ENCODE data around the gene GRIP2.

Gene GRIP2

DNA sequence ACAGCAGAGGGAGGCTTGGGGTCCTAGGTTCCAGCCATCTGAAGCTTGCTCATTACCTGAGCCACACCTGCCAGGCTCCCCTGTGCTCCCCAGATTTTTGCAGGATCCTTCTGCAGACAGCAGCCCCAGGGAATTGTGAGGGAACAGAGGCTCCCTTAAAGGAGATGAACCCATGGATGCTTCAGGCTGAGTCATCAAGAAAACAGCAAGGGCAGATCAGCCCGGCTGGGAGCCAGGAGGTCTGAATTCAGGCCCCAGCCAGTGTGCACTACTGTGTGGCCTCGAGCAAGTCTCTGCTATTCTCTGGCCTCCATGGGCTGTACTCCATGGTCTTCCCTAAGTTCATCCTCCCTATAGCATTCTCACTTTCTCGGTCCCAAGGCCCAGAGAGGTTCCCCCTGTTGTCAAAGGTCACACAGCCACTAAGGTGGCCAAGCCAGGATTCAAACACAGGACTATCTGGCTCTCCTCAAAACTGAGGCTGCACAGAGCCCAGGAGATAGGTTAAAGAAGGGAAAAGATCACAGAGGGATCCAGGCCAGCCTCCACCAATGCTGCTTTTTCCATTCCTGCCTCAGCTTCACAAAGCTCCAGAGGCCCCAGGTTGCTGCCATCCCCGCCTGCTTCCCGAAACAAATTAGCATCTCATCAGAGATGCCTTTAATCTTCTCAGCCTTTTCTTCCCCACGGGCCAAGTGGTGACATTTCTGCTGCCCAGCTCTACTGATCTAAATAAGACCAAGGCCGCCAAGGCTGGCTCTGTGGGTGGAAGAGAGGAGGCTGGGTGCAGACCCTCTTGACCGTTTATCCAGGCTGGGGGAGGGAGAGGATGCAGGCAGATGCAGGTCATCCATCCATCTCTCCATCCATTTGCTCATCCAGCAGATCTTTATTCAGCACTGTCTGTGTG, 21.2 kb upstream of the GRIP2 start:
- no peak for ATAC-seq

DNA sequence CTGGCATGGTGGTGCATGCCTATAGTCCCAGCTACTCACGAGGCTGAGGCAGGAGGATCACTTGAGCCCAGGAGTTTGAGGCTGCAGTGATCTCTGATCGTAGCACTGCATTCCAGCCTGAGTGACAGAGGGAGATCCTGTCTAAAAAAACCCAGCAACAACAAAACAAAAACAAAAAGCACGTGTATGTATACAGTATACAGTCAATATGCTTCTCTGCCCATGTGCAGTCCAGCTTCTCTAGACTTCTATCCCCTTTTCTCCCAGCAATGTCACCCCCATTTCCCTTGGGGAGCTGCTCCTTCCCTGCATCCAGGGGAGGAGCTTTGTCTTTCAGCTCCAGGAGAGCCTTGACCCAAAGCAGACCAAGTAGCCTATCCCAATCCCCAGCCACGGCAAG, 20.0 kb upstream of the GRIP2 start:
- ATAC-seq, result no peak

DNA sequence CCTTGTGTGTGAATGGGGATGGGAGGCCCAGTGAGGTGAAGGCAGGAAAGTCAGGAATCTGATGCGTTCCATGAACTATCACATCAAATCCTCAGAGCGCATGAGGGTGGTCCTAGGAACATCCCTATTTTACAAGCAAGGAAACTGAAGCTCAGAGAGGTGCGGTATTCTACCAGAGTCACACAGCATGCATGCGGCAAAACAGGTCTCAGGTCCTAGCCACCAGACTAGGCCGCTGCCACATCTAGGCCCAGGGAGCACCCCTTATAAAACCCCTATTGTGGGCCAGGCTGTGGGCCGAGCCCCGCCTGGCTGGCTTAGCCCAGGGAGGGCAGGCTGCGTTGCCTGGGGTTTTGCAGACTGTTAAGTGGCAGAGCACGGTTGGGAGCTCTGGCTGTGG, 17.9 kb upstream of the GRIP2 start:
- ATAC-seq, result no peak

DNA sequence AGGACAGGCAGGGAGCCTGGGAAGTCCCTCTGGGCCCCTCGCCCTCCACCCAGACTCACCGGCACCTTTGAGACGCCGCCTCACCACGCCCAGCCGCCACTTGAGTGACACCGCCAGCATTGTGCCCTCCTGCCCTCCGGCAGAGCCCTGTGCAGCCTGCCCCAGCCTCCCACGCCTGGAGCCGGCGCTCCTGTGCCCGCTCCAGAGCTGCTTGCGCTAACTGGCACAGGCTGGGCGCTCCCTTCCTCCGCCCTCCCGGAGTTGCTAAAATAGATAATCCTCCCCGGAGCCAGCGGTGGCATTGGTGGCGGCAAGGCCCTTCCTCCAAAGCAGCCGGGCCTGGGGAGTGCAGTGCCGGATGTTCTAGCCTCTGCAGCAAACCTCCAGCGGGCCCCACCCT, 15.7 kb upstream of the GRIP2 start:
- no peak for ATAC-seq

DNA sequence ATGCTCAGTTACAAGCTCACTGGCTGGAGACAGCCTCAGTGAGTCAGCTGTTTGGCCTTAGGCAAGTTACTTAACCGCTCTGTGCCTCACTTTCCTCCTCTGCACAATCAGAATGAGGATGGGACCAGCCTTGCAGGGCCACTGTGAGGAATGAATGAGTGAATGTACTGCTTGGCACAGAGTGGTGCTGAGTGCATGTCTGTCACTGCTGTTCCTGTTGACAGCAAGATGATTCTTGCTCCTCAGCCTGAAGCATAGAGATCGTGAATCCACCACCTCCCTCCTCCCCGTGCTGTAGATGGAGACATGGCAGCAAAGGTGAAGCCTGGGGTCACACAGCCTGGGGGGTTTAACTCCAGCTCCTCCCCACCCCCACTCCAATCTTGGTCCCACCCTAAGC, 14.6 kb upstream of the GRIP2 start:
- no peak for ATAC-seq

DNA sequence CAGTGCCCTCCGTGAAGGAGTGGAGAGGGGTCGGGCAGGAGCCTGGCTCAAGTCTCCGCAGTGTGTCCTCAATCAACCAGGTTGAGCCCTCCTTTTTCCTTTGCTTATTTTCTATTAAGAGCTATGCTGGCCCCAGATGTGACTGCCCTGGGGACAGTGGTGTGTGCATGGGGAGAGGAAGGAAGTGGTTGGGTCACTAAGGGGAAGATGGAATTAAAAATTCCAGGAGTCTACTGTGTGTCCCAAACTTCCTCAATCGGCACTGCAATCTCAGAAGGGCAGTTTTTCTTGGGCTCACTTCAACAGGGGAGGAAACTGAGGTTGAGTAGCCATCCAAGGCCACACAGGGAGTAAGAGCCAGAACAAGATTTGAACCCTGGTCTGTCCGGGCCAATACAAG, 13.7 kb upstream of the GRIP2 start:
- ATAC-seq, result no peak

DNA sequence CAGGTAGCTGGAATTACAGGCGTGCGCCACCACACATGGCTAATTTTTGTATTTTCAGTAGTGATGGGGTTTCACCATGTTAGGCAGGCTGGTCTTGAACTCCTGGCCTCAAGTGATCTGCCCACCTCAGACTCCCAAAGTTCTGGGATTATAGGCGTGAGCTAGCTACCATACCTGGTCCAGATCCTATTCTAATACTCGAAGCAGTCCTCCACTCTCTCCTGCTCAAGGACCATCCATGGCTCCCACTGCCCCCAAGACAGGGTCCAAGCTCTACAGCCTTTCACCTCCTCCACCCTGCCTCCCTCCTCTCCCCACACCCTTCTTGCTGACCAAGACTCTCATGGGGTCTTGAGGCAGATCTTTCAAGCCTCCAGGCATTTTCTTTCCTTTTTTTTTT, 12.6 kb upstream of the GRIP2 start:
- no peak for ATAC-seq

DNA sequence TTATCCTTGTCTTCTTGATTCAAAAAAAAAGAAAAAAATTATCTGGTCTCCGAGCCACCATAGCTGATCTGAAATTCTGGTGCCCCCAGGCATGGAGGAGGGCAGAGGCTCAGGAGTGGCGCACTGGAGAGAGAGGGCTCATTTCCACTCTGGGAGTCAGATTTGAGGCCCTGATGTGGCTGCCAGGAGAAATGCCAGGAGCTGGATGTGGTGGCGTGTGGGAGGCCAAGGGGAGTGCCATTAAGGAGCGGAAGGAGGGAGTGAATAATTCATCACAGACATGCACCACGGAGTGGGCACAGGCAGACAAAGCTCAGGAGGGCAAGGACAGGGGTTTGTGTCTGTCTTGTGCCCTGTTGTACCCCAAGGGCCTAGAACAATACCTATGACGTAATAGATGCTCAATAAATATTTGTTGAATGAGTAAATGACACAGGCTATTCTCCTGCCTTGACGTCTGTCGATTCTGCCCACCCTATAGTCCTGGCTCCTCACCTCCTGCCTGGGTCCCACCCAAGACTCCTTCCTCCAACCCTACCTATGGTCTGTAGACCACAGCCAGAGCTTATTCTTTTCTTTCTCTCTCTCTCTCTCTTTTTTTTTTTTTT, 12.0 kb upstream of the GRIP2 start:
- no peak for ATAC-seq

DNA sequence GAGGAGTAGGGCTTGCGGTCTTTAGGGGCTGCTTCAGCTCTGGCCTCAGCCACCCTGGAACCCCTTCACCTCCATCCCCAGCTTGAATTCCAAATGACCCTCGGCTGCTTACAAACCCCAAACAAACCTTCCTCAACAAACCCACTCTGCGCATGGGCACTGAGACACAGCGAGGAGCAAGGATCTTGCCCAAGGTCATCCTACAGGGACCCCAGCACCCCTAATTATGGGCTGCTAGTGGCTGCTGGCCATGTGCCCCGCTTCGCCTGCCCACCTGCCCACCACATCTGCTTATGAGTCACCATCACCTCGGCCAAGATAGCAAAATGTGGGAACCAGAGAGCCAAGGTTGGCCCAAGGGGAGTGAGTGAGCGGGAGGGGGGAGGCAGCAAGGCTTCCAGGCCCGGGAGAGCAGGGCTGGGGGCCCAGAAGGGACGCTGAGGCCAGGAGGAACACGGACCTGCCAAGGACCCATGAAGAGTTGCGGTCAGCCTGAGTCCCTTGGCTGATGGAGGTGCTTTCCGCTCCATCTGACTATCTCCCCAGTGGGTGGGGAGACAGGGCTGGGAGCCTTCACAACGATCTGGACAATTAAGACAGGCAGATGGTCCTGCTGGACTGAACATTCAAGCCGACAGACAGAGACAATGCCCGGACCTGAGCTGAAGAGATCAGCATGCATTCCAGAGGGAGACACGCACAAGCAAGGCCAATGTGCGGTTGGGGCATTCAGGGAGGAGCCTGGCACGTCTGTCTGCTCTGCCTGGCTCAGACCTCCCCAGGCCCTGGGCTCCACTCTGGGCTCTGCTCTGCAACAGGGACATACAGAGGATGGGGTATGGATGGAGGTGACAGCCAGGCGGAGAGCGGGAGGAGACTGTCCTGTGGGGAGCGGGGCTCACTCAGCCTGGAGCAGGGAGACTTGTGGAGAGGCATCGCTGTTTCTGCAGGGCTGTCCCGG, 10.8 kb upstream of the GRIP2 start:
- no peak for ATAC-seq

DNA sequence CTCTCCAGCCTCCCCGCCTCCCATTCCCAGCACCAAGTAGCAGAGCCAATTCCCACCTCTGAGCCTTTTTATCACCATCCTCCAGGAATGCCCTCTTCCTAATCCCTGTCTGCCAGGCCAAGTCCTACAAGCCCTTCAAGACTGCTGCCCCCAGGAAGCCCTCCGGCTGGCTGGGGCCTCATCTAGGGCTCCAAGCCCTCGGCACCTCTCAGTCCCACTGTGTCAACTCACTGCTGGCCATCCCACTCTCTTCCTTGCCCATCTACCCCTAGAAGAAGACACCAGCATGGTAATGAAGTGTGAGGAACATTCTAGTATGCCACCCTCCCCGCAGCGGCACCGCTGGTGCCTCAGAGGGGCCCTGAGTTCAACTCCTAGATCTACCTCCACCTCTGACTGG, 10.0 kb upstream of the GRIP2 start:
- ATAC-seq, result no peak

DNA sequence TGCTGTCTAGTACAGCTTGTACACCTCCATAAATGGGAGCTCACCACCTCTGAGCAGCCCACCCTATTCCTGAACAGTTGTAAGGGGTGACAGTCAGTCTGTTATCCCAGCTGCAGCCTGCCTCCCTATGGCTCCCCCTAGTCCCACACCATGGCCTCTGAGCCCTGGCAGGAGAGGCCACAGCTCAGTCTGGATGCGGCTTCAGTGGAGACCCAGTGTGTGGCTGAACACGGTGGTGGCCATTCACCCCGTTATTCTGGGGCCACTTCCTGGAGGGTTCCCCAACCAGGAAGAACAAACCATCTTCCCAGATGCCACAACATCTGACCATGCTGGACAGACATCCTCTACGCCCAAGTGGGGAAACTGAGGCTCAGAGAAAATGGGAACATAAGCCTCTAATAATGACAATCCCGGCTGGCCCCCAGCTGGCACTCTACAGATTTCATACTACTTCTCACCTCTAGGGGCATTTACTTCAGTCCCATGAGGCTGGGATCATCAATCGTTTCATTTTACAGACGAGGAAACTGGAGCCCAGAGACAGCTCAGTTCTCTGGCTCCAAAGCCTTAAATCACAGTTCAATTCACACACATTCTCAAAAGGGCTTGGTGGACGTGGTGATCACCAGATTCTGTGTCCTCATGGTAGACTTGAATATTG, 9.2 kb upstream of the GRIP2 start:
- ATAC-seq, result no peak

DNA sequence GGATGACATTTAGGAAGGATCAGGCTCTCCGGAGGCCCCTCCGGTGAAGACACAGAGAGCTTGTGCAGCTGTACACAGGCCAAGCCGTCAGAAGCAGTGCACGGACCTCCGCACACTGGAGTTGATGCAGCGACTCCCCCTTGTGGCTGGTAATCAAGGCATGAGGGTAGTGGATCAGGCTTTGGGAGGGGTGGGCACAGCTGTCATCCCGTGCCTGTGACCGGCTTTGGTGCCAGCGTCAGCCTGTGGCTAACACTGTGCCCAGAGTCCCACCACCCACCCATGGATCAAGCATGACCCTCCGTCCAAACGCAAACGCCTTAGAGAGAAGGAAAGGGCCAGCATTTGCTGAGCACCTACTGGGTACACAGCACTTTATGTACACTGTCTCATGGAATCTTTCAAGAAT, 8.2 kb upstream of the GRIP2 start:
- peak; percentile 50 to 70 for ATAC-seq

DNA sequence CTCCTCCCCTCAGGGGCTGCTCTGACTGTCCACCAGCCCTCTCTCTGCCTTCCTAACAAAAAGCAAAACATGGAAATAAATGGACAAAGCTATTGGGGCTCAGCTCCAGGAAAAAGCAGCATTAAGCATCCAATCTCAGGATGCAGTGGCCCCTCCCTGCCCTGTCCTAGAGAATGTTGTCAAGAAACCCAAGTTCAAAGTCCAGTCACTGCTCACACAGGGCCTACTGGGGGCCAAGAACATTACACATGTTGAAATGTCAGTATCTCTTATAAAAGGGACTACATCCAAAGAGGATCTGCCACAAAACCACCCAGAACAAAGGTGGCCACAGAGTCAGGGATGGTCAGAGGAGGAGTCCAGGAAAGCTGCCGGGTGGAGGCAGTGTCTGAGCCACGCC, 7.6 kb upstream of the GRIP2 start:
- no peak for ATAC-seq

DNA sequence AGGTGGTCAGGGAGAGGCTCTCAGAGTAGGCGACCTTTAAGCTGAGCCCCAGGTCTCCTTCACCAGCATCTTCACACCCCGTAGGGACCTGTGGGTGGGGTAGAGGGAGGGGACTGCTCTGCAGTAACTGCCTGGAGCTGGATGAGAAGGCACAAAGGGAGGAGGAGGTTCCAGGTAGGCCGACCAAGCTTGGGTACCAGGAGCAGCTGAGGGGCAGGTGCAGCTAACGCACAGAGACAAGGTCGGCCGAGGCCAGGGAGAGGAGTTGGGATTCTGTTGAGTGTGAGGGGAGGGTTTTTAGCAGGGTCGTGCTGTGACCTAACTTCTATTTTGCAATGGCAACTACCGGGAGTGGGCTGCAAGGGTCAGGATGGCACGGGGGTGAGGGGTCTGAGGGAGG, 5.9 kb upstream of the GRIP2 start:
- ATAC-seq, result no peak

DNA sequence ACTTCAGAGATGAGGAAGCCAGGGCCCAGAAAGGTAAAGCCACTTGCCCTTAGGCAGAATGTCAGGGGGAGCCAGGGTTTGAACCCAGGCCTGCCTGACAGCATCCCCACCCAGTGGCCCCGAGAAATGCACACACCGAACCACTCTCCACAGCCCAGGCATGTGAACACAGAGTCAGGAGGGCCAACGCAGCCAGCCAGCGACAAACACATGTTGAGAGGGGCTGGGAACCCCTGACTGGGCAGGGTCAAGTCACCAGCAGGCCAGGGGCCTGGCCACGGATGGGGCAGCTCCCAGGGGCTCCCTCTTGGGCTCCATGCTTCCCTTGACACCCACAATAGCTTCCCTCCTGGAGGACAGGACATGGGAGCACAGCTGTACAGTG, 5.1 kb upstream of the GRIP2 start:
- ATAC-seq, result no peak

DNA sequence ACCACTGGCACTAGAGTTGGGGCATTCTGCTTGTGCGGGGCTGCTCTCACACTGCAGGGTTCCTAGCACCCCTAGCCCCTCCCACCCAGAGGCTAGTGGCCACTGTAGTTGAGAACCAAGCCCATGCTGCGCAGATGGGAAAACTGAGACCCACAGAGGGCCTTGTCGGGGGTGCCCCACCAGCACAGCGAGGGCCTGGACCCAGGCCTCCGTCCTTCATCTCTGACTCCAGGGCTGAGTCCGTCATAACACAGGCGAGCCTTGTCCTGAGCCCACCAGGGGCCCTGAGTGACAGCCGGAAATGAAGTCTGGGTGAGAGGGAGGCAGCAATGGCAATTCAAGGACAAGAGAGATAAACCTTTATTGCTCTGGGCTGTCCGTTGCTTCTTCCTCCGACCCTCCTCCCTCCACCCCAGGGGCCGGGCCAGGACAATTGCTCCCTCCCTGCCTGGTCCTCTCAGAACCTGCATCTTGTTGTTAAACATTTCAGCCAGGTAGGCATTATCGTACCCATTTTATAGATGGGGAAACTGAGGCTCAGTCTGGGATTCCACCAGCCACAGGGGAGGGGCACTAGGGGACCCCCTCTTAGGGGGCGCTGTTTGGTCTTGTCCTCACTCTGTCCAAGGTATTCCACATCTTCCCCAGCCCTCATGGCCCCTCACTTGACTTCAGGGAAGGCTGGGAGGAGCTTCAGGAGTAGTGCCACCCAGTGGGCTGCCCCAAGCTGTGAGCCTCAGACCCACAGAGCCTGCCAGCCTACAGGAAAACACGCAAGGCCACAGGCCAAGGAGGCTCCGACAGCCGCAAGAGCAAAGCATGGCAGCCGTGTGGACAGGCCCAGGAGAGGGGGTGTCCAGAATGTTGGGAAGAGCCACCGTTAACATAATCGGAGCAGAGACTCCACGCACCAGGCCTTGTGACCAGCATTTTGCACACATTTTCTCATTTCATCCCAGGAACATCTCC, 4.4 kb upstream of the GRIP2 start:
- ATAC-seq, result no peak

DNA sequence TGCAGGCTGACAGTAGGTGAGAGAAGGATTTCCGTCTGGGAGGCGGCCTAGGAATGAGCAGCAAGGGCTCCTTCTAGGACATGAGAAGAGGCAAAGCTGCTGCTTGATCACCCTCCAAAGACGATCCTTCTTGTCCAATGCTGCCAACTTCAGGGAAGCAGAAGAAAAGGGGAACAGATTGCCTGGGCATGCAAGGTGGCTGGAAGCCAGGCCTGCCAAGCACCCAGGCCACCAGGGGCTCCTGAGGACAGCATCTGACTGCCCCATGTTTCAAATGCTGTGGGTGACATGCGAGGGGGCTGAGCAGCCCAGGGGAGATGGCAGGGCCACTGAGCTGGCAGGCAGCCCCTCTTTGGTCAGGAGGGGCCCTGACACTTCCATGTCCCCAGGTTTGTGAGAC, 3.3 kb upstream of the GRIP2 start:
- no peak for ATAC-seq

DNA sequence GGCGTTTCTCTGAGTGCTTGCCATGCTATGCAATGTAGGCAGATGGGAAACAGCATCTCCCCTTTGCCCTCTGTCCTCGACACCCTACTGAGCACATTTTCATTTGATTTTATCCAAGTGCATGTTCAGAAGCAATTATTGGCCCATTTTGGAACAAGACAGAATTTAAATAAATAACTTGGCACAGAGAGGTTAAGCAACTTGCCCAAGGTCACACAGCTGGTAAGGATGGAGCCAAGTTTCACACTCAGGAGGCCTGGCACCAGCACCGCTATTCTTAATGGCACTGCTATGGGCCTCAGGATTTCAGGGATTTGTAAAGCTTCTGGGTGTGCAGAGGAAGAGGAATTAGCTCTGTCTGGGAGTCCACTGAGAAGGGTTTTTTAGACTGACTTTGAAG, 2.5 kb upstream of the GRIP2 start:
- ATAC-seq, result no peak

DNA sequence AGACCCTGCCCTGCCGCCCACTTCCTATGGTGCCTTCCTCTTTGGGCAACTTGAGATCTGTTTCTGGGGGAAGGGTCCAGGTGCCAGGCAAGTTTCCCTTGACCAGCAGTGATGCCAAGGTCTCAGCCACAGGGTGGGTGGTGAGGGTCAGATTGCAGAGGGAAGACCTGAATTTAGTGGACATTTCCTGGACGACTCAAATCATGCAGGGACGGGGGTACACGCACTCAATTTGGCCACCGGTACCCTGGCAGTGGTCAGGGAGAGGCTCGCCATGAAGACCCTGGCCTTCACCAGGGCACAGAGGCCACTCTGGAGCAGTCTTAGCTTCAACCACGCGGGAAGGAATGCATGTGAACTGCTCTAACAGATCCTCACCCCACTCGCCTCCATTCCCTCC, 1.5 kb upstream of the GRIP2 start:
- no peak for ATAC-seq

DNA sequence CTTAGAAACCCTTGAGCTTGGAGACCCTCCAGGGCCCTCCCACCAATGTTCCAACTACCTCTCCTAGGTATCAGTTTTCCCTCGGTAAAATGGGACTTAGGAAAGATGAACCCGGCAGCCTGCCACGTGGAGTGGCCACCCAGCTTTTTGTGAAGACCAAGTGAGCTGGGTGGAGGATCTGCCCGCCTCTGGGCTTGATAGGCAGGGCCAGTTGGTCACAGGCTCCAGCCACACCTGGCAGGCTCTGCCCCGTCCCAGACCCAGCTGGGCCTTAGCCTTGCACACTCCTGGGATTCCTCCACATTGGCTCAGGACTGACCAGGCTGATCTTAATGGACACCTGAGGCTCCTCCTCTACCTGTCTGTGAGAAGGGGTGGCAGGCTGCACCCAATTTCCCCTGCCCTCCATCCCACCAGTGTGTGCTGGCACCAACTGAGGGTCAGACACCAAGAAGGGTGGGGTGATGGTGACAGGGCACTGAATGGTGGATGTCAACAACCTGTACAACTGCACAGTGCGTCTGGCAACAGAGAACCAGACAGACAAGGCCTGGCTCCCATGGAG, 761 bp upstream of the GRIP2 start:
- no peak for ATAC-seq

DNA sequence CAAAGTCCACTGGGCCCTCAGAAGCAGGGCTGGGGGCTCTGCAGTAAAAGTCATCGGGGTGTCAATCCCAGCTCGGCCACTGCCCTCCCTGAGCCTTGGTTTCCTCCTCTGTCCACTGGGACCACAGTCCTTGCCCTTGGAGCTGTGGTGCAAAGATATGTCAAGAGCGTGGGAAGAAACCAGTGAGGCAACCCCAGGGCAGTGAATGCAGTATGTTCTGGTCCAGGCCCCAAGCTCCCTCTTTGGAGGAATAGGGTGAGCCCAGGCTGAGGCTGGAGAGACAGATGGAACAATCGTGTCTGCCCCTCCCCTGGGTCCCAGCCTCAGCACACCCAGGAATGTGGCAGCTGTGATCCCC, 779 bp downstream of the GRIP2 start:
- no peak for ATAC-seq
